Pons (tissue), 1 donor: Measurements from ENCODE around the gene RASSF5.

Source experiments
- DNase-seq: peaks from one replicate; pipeline ENCODE4 v3.0.0-alpha.2; 2016; ENCODE audit warnings: low spot score

The RASSF5 gene

GRCh38 chr1:206635080-206635977 lies 128.0 kb downstream of the RASSF5 start, which contains the start of gene DYRK3:
DYRK3 (plus strand) TSS chr1:206635536; CDS start chr1:206635704, 168 bp downstream.
- peak; percentile 84 for DNase-seq

- no peak for DNase-seq
Observed at GRCh38 chr1:206635978-206636345, 128.6 kb downstream of the RASSF5 start.

GRCh38 chr1:206636671-206637070 lies 129.3 kb downstream of the RASSF5 start:
- no peak for DNase-seq

- DNase-seq = no peak
Observed at GRCh38 chr1:206637605-206638004, 130.3 kb downstream of the RASSF5 start.
